ENCODE measurements around the gene CPXM2.

Gene CPXM2

DNA sequence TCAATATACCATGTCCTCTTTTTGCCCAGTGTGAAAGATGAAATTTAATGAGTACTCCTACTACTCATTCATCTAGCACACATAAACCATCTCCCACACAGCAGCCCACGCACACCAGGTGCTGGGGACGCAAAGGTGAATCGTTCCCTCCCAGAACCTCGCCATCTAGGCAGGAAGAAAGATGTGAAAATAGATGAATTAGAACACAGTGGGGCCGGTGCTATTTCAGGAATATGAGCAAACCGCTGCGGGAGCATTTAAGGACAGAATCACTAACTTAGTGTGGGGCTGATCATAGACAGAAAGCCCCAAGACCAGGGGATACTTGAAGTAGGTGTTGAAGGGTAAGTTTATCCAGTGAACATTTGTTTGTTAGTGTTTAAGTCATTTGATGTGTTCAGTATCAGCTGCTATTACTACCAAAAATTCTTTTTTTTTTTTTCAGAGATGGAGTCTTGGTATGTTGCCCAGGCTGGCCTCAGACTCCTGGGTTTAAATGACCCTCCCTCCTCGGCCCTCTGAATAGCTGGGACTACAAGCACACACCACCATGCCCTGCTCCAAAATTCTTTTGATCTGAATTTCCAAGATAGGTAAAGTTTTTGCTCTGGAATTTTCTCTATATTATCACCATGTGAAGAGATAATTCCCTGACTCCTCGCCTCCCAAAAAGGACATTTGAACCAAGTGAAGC lies 48.8 kb downstream of the CPXM2 start:
- no peak for DNase-seq

GRCh38 chr10:123841560-123841959 lies 50.0 kb downstream of the CPXM2 start:
- DNase-seq, result no peak

- DNase-seq, result no peak
Observed at GRCh38 chr10:123841115-123841514, 50.5 kb downstream of the CPXM2 start.

DNA sequence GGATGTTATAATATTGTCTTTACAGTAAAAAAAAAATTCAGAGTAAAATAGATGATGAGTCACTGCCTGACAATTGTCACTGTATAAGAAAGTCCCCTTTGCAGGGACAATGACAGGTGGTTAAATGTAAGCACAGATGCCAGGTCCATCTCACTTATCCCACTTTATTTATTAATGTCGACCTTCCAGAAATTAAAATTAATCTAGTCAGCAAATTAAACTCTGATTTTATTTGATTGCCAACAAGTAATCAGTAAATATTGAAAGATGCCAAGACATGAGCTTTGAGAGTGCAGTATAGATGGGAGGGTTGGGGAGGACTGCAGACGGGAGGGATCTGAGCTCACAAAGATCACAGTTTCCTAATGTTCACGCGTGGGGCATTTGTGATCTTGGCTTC lies 50.9 kb downstream of the CPXM2 start:
- no peak for DNase-seq

DNA sequence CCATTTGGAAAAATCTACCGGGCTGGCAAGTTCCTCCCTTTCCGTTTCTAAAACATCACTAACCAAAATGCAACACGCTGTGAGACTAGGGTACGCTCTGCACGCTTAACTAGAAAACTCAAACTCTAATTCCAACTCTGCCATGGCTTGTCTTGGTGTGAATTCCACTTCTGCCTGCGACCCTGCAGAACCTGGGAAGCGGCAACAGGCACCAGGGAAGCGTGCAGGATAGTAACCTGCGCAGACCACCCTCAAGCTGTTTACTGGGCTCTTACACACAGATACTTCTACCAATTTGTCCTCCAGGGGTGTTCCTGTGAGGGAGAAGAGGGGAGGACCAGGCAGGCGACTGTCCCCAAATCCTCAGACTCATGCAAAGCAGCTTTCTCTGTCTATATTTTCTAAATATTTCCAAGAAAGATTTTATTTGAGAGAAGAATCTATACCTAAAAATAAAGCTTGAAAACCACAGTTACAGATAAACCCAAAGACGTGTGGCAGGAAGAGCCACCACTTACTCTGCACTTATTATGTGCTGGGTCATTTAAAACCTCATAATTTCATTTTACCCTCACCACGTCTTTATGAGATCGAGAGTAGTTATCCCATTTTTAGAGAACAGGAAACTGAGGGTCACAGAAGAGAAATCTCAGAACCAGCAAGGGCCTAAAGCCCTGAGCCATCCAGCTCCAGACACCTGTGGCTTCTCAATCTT lies 52.9 kb downstream of the CPXM2 start:
- no peak for DNase-seq

DNA sequence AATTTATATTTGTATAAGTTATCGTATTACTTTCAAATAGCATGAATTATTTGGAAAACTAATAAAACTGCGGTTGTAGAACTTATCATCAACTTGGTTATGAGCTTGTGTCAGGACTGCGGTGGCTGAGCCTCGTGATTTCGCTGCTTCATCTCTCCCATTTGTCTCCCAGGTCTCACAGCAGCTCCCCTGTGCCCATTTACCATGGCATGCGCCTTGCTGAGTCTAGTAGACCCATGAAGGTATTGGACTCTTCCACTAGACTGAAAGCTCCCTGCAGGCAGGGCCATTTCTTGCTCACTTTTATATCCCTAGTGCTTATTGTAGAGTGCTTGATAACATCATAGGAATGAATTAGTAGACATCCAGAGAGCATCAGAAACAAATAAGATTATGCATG lies 53.9 kb downstream of the CPXM2 start:
- DNase-seq, result no peak

GRCh38 chr10:123836418-123837145 lies 55.0 kb downstream of the CPXM2 start:
- no peak for DNase-seq

DNA sequence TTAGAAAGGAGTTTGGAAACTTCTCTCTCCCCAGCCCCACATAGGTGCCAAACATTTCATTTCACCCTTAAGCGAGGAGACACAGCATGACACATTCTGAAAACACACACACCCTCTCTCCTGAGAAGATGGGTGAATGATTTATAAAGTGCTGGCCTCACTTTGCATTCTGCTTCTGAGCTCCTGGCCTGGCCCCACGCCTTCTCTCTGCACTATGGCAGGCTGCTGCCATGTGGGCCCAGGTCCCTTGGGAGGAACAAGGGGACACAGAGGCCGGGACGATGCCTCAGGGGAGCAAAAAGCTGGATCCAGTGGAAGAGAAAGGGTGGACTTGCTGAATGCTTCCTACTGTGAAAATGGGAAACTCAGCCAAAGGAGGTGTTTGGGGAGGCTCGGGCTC lies 56.0 kb downstream of the CPXM2 start:
- no peak for DNase-seq

- no peak for DNase-seq
Observed at GRCh38 chr10:123833170-123833850, 58.3 kb downstream of the CPXM2 start.

GRCh38 chr10:123831259-123831658 lies 60.3 kb downstream of the CPXM2 start:
- no peak for DNase-seq

DNA sequence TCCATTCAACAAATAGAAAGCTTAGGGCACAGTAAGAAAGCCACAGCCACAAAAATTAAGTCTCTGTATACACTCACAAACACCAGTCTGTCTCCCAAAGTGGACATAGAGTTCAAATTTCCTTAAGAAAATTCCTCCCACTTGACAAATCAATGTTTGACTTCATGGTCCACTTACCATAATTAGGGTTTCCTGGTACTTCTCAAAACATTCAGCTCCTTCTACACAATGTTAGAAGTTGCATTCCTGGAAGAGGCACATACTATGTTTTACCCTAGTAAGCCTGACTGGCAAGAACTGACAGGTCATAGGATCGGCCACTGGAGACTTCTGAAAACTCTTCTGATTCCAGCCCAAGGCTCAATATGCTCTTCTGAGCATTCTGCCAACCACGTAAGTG lies 70.5 kb downstream of the CPXM2 start:
- no peak for DNase-seq

- DNase-seq, result no peak
Observed at GRCh38 chr10:123809632-123810031, 82.0 kb downstream of the CPXM2 start.

DNA sequence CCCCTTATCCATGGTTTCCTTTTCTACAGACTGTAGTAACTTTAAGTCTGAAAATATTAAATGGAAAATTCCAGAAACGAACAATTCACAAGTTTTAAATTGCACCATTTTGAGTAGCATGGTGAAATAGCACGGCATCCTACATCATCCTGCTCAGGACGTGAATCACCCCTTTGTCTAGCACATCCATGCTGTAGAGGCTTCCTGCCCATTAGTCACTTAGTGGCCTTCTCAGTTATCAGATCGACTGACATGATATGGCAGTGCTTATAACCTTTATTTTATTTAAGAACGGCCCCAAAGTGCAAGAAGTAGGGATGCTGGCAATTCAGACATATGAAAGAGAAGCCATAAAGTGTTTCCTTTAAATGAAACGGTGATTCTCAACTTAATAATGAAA lies 82.7 kb downstream of the CPXM2 start:
- no peak for DNase-seq

DNA sequence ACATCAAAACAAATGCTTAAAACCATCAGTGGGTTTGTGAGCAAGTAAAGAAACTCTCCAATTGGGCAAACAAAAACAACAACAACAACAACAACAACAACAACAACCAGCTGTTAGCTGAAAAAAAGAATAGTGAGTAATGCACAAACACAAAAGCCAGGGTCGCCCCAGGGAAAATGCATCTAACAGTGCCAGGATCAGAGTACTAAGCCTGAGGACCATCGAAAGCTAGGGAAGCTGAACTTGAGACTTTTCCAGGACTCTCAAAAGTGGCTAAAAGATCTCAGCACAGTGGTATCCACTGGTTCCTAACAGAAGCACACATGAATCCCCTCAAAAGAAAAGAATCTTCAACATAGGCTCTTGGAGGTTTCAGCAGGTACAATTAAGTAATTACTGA lies 83.3 kb downstream of the CPXM2 start:
- DNase-seq, result no peak

DNA sequence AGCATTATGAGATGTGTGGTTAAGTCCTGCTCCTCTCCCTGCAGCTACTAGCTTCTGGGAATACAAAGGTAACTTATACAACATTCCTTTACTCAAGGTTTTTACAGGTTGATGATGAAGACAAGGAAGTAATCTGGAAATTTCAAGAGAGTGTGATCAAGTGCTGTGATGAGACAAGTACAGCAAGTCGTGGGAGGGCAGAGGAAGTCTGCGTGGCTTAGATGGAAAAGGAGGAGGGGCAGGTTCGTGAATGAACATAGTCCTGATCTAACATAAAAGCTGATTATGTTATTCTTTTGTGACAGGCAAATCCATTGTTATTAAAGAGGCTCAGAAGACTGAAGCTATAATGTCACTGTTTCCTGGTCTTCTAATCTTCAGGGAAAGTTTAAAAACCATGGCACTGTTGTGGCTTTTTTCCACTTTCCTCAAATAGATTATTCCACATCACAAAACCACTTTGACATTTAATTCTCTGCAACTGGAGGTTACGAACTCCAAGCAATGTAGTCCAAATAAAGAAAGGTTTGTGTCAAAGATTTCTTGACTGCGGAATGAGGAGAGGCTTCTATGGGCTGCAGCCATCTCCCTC lies 84.1 kb downstream of the CPXM2 start:
- no peak for DNase-seq

- no peak for DNase-seq
Observed at GRCh38 chr10:123804716-123805115, 86.9 kb downstream of the CPXM2 start.

DNA sequence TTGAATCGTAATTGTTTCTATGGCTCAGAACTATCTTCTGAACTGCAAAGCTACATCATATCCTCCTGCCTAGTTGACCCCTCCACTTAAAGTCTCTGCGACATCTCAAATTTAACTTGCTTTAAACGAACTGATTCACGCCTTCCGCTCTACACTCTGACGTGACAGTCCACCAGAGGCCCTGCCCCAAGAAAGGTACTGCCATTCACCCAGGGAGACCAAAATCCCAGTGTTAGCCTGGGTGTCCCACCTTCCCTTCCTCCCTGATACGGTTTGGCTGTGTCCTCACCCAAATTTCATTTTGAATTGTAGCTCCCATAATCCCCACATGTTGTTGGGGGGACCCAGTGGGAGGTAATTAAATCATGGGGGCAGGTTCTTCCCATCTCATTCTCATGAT lies 90.8 kb downstream of the CPXM2 start:
- no peak for DNase-seq

DNA sequence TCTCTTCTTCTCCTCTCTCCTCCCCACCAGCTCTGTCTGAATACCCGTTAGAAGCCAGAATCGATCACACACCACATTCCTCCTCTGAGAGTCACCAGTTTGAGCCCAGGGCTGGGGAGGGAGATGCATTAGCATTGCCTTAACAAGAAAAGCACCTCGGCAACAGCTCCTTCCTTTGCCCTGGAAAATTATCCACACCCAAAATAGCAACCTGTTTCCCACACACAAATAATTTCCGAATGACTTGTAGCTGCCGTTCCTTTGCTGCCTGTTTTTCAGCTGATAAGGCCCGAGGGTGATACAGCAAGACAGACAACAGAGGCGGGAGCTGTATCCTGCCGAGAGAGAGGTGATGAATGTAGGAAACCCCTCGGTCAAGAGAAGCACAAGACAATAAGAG lies 91.3 kb downstream of the CPXM2 start:
- no peak for DNase-seq

GRCh38 chr10:123798856-123799255 lies 92.8 kb downstream of the CPXM2 start:
- DNase-seq, result no peak

DNA sequence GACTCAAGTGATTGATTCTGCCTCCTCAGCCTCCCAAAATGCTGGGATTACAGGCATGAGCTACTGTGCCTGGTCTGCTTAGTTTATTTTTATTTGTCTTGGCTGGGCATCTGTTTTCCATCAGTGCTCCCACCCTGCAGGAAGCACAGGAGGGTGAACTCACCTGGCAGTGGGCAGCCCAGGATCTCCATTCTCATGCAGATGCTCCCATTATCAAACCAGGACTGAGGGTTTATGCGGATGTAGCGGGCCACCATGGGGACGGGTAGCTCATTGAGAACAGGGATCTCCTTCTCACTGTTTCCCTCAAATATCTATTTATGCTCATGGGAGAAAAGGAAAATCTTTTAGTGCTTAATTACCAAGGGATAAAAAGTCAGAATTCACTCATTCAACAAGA lies 93.8 kb downstream of the CPXM2 start:
- DNase-seq, result no peak

DNA sequence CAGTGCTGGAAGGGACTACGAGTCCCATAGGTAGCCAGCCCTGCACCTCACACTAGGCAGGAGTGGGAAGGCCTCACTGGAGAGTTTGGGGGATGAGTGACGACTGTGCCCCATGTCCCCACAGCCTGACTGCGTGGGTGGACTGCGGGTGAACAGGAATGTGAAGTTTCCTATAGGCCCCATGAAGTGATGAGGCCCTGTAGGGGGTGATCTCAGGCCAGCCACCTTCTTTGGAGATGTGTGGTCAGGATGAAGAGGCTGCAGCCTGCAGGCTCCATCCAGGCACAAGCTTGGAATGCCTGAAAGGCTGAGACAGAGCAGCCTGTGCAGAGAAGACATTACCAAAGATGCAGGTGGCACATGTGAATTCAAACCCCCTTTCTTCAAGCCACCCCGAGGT lies 94.9 kb downstream of the CPXM2 start:
- DNase-seq, result no peak

GRCh38 chr10:123795846-123796590 lies 95.6 kb downstream of the CPXM2 start:
- no peak for DNase-seq
